GM12801 (cell line): ENCODE results near the gene LENG1.

ENCODE experiments used
- TF ChIP-seq, protein P1 (sequence below): IDR thresholded peaks from one replicate; pipeline ENCODE4 v1.5.1; 2011; ENCODE audit warnings: control low read depth; ENCODE audit not compliant: insufficient read length; ENCODE audit errors: extremely low read depth

Gene LENG1

DNA sequence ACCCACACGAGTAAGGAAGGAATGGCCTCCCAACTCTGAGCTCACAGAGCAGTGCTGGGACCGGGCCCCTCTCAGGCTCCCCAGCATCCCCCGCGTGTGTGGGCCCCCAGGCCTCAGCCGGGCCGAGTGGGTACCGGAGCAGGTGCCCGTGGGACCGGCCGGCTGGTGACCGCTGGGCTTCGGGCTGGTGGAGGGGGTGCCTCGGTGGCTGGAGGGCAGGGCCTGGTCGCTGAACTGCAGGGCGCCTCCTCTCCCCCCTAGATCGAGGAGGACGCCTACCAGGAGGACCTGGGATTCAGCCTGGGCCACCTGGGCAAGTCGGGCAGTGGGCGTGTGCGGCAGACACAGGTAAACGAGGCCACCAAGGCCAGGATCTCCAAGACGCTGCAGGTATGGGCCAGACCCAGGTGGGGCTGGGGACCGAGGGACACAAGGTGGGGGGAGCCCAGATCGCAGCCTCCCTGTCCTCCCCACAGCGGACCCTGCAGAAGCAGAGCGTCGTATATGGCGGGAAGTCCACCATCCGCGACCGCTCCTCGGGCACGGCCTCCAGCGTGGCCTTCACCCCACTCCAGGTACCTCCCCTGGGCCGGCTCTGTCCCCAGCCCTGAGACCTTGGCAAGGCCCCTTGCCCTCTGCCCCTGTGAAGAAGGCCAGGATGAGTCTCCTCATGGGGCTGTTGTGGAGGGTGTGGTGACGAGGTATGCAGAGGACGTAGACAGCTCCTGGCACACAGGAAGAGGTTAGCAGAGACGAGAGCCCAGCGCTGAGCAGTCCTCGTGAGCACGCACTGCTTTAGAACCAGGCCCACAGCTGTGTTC, 30.5 kb downstream of the LENG1 start:
- TF ChIP-seq, protein P1, sequence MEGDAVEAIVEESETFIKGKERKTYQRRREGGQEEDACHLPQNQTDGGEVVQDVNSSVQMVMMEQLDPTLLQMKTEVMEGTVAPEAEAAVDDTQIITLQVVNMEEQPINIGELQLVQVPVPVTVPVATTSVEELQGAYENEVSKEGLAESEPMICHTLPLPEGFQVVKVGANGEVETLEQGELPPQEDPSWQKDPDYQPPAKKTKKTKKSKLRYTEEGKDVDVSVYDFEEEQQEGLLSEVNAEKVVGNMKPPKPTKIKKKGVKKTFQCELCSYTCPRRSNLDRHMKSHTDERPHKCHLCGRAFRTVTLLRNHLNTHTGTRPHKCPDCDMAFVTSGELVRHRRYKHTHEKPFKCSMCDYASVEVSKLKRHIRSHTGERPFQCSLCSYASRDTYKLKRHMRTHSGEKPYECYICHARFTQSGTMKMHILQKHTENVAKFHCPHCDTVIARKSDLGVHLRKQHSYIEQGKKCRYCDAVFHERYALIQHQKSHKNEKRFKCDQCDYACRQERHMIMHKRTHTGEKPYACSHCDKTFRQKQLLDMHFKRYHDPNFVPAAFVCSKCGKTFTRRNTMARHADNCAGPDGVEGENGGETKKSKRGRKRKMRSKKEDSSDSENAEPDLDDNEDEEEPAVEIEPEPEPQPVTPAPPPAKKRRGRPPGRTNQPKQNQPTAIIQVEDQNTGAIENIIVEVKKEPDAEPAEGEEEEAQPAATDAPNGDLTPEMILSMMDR = no peak

DNA sequence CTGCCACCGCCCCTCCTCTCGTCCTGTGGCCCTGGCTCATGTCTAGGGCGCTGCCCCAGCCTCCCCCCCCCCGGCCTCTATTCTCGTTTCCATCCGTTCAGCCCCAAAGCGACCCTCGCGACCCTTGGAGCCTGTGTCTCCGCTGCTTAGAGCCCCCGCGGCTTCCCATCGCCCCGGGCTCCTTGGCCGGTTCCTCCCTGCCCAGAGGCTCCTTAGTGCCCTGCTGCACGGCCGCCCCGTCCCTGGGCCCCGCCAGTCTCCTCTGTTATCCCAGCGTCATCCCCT, 31.1 kb downstream of the LENG1 start:
- TF ChIP-seq, protein P1 = no peak

DNA sequence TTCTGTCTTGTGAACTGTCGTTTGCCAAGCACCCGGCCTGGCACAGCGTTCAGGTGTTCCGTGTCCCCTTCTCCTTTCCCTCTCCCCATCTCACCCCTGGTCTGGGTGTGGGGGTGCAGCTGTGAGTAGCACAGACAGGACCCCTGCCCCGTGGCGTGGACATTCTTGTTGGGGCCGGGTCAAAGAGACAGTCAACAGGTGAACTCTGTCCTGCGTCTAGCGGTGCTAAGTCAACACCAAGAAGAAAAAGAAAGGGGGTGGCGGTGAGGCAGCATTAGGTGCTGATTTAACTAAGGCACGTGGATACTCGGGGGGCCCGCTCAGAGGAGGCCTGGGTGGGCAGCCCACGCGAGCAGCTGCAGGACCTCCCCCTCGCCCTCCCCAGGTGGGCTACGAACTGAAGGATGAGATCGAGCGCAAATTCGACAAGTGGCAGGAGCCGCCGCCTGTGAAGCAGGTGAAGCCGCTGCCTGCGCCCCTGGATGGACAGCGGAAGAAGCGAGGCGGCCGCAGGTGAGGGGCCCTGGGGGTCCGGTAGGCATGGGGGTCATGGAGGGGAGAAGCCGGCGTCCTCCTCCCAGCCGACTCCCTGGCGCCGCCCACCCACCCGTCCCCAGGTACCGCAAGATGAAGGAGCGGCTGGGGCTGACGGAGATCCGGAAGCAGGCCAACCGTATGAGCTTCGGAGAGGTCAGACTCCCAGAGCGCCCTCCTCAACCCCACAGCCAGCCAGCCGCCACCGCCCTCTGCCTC, 31.7 kb downstream of the LENG1 start:
- TF ChIP-seq, protein P1 = no peak

DNA sequence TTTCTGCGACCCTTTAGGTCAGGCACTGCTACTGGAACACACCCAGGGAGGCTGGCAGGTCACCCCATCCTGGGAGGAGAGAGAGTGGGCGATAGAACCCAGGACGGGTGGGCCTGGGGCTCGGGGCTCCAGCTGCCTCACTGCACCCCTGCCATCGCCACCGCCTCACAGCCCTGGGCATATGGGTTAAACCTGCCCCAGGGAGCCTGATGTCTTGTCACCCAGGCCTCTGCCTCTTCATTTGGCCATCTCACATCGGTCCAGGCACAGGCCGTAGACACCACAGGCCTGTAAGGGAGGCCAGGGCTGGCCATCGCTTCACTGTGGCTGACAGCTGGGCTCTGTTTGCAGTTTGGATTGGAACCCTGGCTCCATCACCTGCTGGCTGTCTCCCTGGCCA, 33.8 kb downstream of the LENG1 start:
- TF ChIP-seq, protein P1 = no peak

DNA sequence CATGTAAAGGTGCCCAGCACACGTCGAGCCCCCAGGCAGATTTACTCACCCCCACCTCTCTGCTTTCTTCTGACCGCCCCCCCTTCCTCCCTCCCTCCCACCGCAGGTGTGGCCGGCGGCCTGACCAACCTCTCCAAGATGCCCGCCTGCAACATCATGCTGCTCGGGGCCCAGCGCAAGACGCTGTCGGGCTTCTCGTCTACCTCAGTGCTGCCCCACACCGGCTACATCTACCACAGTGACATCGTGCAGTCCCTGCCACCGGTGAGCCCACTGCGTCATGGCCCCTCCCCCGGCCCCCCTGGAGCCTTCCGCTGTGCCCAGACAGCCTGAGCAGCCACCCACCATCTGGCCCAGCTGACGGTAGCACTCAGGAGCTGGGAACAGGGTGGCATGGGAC, 35.1 kb downstream of the LENG1 start:
- TF ChIP-seq, protein P1 = no peak

DNA sequence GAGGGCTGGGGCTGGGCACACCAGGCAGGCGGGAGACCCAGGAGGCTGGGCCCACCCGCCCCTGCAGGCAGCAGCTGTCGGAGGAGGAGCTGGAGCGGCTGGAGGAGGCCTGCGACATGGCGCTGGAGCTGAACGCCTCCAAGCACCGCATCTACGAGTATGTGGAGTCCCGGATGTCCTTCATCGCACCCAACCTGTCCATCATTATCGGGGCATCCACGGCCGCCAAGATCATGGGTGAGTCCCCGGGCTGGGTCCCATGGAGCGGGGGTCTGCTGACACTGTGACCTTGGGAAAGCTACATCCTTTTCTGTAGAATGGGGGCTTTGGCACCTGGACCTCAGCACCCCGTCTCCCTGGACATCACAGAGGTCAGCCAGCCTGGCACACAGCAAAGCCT, 35.8 kb downstream of the LENG1 start:
- TF ChIP-seq, protein P1 = no peak

DNA sequence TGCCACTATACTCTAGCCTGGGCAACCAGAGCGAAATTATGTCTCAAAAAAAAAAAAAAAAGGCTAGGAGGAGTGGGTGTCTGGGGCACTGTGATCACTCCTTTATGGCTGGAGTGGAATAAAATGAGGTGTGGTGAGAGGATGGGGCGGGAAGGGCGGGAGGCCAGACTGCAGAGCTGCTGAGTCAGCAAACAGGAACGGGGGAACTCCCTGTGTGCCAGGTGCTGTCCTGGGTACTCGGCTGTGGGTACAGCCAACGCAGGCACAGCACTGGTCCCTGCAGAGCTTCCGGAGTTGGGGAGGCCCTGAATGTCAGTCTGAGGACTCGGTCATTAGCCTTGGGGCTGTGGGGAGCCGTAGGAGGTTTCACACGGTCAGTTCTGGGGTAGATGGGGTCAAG, 38.3 kb downstream of the LENG1 start:
- TF ChIP-seq, protein P1 = no peak
